Stimulated activated CD8-positive, alpha-beta memory T cell treated with anti-CD3 and anti-CD28 coated beads, Interleukin-4, amount 100 ng/mL, for 4 hours (primary cell): ENCODE measurements around the gene HPCAL1.

Experiments used
- DNase-seq, 2 donors: peaks; one replicate each; pipeline ENCODE4 v3.0.0-alpha.2; 2020; ENCODE audit warnings: low read depth in 2 of 2, low spot score in 1 of 2

HPCAL1 gene

DNA sequence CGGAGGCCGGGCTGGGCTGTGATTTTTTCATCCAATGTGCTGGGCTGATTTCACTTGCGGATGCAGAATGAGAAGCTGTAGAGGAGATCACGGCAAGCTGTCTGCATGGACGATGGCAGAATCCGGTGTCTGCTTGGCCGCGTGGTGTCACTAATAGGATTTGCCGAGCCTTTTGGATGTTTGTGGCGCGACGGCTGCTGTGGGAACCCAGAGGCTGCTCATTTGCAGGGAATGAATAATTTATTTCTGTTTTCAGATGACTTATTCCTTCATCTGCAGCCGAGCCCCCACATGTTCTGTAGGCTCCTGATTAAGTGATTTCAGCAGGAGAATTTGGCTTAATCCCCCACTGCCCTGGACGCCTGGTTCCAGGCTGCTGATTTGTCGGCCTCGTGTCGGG, 82.8 kb downstream of the HPCAL1 start:
- no peak for DNase-seq

DNA sequence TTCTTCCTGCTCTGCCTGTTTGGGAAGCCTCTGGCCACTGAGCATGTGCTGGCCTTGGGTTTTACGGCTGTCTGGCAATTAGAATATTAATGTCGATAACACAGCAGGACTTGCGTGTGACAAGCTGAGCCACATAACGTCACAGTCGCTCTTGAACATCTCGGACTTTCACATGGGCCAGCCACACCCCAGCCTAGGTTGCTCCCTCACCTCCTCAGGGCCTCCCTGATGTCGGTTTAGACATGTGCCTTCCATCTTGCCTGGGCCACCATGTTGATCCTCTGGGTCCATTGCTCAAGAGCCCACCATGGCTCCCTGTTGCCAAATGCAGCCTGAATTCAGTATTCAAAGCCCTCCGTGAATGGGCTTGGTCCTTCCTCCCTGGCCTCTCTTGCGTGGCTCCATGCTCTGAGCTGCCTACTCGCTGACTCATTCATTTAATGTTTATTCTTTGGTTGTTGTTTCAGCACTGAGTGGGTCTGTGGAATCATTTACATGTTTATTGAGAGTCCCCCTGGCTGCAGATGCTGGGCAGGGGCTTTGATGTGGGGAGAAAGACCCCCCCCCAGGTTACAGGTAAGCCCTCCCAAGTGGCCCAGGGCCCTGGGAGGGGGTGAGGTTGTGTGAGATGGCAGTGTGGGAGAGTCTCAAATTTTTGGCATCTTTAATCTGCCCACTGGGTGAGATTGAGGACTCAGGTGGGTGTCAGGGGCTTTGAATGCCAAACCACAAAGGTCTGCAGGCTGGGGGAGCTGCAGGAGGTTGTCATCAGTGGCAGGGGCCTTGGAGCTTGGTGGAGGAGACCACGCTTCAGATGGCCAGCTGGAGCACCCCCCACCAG, 83.4 kb downstream of the HPCAL1 start:
- DNase-seq, result no peak

DNA sequence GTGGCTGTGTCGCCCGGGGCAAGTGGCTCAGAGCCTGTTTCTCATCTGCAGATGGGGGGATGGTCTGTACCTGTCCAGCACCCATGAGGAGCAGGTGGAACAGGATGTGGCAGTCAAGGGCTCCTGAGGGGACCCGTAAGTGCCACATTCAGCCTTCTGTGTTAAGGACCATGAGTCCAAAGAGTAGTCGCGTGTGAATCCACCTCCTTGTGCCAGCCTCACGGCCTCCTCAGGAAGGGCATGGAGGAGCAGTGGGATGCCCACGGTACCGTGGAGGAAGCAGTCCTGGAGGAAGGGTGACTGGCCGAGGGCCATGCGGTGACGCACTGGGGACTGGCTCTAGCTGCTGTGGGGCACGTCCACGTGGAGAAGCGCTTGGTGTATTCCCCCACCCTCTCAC, 84.3 kb downstream of the HPCAL1 start:
- no peak for DNase-seq

DNA sequence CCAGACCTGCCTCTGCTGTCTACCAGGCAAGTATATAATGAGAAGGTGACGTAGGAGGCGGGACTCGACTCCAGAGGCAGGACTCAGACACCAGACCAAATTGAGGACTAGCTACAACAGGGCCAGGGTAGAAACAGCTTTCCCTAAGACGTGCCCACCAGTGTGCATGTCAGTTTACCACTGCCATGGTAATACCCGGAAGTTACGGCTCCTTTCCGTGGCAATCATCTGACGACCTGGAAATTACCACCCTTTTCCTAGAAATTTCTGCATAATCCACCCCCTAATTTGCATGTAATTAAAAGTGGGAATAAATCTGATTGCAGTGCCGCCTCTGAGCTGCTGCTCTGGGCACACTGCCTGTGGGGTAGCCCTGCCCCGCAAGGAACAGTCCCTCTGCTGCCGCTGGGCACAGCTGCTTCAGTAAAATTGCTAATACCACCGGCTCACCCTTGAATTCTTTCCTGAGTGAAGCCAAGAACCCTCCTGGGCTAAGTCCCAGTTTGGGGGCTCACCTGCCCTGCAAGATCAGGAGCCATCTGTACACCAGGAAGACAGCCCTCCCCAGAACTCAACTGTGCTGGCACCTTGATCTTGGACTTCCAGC, 86.4 kb downstream of the HPCAL1 start:
- no peak for DNase-seq

DNA sequence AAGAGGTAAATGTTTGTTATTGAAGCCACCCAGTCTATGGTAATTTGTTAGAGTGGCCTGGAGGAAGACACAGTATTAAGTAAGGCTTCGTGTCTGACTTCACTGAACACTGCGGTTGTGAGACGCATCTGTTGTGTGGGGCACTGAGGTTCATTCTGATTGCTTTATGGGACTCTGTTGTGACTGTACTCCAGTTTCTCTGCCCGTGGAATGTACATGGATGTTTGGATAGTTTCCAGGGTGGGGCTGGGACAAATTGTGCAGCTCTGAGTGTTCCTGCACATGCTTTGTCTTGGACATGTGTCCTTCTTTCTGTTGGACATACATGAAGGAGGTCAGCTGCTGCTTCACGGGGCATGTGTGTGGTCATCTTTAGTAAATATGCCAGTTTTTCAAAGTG, 86.9 kb downstream of the HPCAL1 start:
- no peak for DNase-seq

DNA sequence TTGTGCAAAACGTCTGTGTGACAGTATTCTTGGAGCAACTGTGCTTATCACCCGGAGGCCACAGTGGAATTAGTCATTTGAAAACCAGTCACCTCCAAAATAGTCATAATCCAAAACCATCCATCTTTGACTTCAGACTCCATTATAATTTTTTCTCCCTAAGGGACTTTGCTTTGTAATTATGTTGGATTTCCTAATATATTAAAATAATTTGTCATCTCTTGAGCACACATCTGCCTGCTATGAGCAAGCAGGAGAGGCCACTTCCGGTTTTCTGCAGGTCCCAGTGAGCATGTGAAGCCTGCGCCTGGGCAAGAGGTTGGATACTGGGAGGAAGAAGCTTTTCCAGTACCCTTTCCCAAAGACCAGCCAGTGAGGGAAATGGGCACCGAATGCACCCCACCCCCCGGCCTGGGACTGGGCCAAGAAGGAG, 87.7 kb downstream of the HPCAL1 start:
- no peak for DNase-seq

DNA sequence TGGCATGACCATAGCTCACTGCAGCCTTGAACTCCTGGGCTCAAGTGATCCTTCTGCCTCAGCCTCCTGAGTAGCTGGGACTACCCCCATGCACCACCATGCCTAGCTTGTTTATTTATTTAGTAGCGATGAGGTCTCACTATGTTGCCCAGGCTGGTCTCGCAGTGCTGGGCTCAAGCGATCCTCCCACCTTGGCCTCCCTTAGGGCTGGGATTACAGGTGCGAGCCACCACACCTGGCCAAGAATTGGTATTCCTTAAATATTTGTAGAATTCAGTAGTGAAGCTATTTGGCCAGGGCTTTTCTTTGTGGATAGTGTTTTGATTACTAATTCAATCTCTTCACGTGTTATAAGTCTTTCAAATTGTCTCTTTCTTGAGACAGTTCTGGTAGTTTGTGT, 89.4 kb downstream of the HPCAL1 start:
- no peak for DNase-seq

DNA sequence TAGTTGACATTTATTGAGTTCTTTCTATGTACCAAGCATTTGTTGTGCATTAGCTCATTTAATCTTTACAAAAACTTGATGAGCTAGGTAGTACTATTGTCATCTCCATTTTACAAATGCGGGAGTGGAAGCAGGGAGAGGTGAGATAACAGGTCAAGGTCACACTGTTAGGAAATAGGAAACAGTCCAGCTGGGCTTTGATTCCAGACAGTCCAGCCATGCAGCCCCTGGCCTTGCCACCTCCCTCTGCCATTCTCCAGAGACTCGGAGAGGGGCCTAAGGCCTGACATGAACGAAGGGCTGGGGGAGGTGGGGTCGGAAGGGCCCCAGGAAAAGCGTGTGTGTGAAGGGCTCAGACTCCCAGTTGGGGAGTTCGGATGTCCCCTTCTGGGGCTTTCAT, 89.8 kb downstream of the HPCAL1 start:
- no peak for DNase-seq

DNA sequence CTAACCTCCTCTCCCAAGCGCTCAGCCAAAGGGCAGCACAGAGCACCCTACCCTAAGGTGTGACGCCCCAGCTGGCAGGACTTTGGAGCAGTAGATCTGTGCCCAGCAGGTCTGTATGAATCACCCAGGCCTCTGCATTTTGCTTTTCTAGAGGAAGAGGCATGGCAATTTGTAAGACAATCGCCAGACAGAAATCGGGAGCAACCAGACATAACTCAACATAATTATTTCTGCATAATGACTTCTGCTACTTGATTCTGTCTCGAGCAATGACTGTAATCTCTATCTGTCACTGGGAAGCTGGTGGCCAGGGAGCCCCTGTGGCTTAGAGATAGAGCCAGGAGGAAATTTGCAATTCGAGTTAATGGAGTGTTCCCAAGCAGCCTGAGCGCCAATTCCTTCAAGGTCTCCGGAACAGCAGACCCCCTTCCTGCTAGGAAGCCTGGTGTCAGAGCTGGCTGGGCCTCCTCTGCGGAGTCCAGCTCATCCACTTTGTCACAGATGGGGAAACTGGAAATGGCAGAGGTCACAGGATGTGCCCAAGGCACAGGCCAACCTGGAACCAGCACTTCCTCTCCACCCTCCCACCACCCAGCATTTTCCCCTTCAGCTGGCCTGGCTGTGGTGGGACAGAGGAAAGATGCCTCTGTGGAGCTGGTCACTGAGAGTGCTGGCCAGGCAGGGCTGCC, 90.4 kb downstream of the HPCAL1 start:
- DNase-seq, result no peak

DNA sequence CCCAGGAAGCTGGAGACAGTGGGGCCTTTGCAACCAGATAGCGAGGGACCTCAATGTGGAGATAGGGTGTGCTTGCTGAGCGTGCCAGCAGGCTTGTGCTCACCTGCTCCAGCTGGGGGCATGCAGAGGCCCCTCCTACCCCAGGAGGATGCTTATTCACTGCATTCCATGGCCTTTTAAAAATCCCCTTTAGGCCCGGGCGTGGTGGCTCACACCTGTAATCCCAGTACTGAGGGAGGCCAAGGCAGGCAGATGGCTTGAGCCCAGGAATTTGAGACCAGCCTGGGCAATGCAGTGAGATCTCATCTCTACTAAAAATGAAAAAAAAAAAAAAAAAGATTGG, 90.9 kb downstream of the HPCAL1 start:
- no peak for DNase-seq

DNA sequence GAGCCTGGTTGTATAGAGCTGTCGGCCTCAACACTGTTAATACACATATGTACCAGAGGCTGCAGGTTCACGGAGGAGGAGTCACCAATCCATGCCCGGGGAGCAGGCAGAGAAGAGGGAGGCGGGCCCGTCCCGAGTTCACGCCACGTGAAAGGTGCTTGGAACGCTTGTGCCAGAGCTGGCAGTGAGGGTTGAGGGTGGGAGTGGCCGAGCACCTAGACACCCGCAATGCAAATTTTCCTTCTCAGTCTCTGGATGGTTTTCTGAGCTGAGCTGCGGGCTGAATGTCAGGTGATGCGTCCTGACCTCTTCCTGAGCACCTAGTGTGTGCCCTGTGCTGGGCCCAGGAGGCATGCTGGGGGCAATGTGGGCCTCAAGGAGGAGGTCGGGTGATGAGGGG, 93.2 kb downstream of the HPCAL1 start:
- no peak for DNase-seq

DNA sequence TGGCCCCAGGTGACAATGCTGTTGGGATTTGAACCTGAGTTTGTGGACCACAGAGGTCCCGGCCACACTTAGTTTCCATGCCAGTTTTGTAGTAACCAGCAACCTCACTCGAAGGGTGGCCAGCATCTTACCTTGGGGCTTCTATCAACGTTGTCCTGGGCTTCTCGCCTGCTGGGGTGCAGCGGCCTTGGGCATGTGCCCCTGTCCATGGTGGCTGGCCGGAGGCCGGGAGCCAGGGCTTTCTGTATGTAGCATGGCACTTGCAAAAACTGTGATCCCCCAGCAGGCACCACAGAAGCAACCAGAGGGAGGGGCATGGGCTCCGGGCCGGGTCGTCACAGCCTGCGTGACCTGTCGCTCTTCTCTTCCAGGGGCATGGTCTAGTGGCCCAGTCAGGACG, 93.8 kb downstream of the HPCAL1 start:
- no peak for DNase-seq

DNA sequence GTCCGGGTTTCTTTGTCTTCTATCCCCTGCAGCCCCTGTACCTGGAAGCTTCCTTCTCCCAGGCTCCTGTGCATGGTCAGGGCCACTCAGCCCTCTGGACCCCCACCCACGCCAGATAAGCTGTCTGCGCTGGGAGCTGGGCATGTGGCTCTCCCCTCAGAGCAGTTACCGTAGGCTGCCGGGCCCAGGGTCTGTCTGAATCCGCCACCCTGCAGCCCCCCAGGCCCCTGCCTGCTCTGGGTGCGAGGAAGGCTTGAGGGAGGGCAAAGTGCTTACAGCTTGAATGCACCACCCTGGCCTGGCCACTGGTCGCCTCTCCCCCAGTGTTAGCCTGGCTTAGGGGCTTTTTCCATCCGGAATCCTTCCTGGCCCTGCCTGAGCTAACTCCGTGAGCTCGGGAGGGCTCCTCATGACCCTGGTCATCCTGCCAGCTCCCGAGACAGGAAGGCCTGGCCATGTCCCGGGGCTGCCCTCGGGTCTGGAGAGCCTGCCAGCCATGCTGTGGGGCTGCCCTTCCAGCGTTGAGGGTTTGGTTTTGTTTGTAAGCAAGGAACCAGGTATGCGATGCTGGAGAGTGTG, 94.7 kb downstream of the HPCAL1 start:
- DNase-seq, result no peak

DNA sequence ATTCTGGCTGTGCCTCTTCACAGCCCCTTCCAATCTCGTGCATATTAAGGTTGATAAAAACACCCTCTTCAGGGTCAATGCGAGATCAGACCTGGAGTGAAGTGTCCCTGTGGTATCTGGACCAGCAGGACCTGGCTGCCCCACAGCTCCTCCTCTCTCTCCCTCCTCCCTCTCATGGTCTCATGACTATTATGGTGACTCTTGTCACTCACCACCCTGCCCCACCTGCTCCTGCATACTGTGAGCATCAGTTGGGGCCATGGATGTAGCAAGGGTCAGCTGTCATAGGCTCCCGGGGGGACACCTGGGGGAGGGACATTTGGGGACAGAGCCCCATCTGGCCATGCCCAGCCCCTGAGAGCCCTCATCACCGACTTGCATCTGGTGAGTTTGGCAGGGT, 95.2 kb downstream of the HPCAL1 start:
- no peak for DNase-seq

DNA sequence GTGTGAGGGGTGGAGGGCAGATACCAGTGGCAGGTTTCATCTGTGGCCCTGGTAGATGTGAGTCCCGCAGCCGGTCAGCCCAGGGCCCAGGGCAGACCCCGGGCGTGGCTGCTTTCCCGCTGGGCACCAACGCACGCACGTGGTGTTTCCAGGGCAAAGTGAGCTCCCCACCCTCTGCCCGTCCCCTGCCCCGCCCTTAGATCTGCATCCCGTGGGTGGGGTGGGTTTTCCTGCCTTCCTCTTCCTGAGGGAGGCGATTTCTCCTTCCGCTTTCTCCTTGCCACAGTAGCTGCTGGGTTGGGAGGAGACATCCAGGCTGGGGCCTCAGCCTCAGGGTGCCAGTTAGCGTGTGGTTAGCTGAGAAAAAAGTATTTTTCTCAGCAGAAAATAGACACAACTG, 95.8 kb downstream of the HPCAL1 start:
- DNase-seq, result no peak

DNA sequence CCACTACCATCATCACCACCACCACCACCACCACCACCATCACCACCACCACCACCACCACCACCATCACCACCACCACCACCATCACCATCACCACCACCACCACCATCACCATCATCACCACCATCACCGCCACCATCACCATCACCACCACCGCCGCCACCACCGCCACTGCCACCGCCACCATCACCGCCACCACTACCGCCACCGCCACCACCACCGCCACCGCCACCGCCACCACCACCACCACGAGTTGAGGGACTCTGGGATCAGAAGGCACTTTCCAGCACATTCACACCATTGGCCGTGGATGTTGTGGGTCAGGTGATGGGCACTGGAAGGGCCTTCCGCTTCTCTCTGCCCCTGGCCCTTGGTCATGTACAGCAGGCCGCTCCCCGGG, 96.7 kb downstream of the HPCAL1 start:
- no peak for DNase-seq

DNA sequence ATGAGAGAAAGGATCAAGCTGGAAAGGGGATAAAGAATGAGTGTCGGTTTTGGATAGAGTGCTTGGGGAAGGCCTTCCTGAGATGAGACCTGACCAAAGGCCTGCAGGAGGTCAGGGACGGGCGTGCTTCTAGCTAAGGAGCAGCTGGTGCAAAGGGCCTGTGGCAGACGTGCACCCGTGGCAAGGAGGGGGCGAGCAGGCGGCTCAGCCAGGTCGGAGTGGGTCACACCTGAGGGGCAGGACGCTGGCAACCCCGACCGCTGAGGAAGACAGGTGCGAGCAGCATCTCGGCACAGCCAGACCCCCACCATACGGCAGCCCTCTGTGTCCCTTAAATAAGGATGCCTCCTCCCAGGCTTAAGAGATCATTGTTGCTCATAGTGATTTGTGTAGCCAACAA, 97.3 kb downstream of the HPCAL1 start:
- no peak for DNase-seq

DNA sequence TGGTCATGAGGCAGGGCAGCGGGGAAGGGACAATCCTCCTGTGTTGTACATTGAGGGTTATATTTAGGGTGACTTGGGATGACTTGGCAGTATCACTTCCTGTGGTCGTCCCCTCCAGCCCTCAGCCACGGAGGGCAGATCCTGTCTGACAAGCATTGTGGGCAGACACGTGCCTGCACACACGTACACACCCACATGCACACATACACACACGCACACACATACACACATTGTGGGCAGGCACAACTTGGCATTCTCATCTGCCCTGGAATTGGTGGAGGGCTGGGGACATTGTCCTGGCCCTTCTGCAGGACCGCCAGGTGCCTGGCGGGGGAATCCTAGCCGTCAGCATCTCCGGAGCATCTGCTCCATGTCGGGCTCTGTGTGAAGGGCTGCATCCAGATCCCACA, 97.9 kb downstream of the HPCAL1 start:
- DNase-seq, result no peak

DNA sequence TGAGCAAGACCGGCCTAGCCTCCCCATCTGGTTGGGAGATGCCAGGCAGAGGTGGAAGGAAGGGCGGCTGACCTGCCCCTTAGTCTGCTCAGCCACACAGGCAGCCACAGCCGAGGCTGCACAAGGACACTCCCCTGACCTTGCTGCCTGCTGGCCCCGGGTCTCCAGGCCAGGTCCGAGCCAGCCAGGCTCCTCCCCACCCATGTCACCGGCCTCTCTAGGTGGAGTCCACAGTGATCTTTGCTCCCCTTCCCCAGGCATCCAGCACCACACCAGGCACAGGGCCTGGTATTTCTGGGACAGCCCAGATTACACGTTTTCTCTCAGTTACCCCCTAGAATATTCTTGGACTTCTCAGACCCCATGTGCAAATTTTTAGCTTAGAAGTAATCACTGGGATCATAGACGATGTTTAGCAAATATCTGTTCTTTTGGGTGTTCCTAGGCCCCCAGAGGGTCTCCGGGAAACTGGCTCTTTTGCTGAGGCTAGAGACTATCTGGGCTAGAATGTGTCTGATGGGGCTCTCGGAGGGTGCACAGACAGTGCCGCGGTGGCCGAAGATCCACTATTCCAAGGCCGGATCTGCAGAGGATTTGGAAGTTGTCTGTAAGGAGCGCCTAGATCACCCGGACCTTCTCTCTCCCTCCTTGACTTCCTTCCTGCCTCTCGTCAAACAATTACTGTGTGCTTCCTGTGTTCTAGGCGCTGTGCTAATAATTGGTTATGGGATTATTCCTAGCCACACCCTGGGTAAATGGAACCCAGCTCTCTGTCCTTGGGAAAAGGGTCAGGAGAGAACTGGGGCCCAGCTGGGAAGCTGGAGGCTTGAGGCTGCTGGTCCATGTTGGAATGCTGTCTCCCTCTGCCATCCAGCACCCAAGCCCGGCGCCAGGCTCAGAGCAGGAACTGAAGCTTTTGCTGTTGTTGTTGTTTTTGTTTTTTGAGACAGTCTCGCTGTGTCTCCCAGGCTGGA, 98.6 kb downstream of the HPCAL1 start:
- no peak for DNase-seq

DNA sequence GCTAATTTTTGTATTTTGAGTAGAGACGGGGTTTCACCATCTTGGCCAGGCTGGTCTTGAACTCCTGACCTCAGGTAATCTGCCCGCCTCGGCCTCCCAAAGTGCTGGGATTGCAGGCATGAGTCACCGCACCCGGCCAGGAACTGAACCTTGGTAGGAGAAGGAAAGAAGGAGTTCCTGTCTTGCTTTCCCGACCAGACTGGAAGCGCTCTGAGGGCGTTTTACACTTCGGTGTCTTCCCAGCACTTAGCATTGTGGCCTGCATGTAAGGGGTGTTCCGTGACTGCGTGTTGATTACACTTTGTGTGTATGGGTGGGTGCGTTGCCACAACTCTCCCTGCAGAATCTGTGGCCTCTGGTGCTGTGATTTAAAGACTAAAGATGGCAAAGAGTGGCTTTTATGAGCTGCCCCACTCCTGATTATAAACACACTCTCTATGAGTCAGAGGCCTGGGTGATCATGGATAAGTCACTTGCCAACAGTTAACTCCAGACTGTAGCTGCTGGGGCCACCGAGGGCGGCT, 99.4 kb downstream of the HPCAL1 start:
- no peak for DNase-seq
